HepG2 (cell line): ENCODE data around the gene PDPR. TPM values are rescaled to one million over a fixed set of nuclear protein-coding genes. Genes with fewer than 3 reads are reported as not detected.
"Not testable (repeated sequence)": the region's sequence is repeated elsewhere in the genome, so short reads cannot be mapped to it uniquely, and the experiment has no call there.

Experiments used
- ATAC-seq: fragments of 200-7000 bp; cut with Tn5 transposase; 3 replicates; pipeline ENCODE4 v1.9.1; 2020; ENCODE audit warnings: mild to moderate bottlenecking, moderate library complexity
- BruUV-seq: library from RNA; stranded (reverse); fragments of 400-500 nt; replicated peaks from 2 replicates; lab custom pipeline; 2021; lab: Mats Ljungman, UMichigan
- CTCF ChIA-PET: fragments of 300-600 bp; formaldehyde crosslinking; extraction: SDS; loops from one replicate; lab custom pipeline; 2021; ENCODE audit warnings: low total read pairs, inconsistent platforms, low intra/inter-chr PET ratio; lab: Yijun Ruan, JAX
- POLR2A ChIA-PET: fragments of 350-600 bp; sonication (Branson Sonifier 250); formaldehyde crosslinking; loops from one replicate; lab custom pipeline; 2020; ENCODE audit warnings: antibody characterized with exemption, inconsistent platforms; lab: Yijun Ruan, JAX
- DNase-seq: peaks from one replicate; pipeline ENCODE4 v3.0.0-alpha.2; 2015; ENCODE audit warnings: low spot score
- FAIRE-seq: peaks from 3 replicates; lab custom pipeline; 2011; peaks lifted over from hg19 to GRCh38; lab: Jason Lieb, UNC
- H2AFZ ChIP-seq: one replicate; pipeline ENCODE4 v1.6.1; 2011; ENCODE audit warnings: low read length, inconsistent platforms
- H3K27ac ChIP-seq: fragments of 300-600 bp; 3 replicates; pipeline ENCODE4 v1.8.0; 2011; ENCODE audit warnings: mixed run types, mild to moderate bottlenecking, mixed read lengths, low read length, inconsistent platforms; ENCODE audit not compliant: insufficient read depth; ENCODE audit errors: extremely low read length
- H3K27me3 ChIP-seq, 2 experiments: fragments of 200-600 bp in 1 of 2; 2 replicates in 1 of 2; 3 replicates in 1 of 2; pipeline versions ENCODE4 v1.6.0 to v1.8.0; 2011; ENCODE audit warnings: low read length in 2 of 2, mild to moderate bottlenecking in 2 of 2, moderate library complexity in 2 of 2, inconsistent platforms in 1 of 2; ENCODE audit not compliant: insufficient read depth in 2 of 2, control insufficient read depth in 1 of 2
- H3K36me3 ChIP-seq, 2 experiments: fragments of 200-600 bp in 1 of 2; replicated peaks in 1 of 2; 2 replicates in 1 of 2; 3 replicates in 1 of 2; pipeline versions ENCODE4 v1.5.1 to v1.8.0; 2011; ENCODE audit warnings: low read length in 2 of 2, inconsistent platforms in 1 of 2; ENCODE audit not compliant: insufficient read depth in 2 of 2, control insufficient read depth in 1 of 2
- H3K4me1 ChIP-seq: 2 replicates; pipeline ENCODE4 v1.5.1; 2012; ENCODE audit warnings: low read length, inconsistent platforms; ENCODE audit not compliant: insufficient read depth
- H3K4me2 ChIP-seq: 2 replicates; pipeline ENCODE4 v1.6.0; 2011; ENCODE audit warnings: low read depth, low read length, inconsistent platforms
- H3K4me3 ChIP-seq, 3 experiments: fragments of 200-600 bp in 1 of 3; sonication (generic), shearing (Covaris generic) in 1 of 3; replicated peaks in 1 of 3; 2 replicates each; pipeline ENCODE4 v1.5.1; 2011 to 2016; ENCODE audit warnings: low read length in 3 of 3, inconsistent platforms in 2 of 3, low read depth in 2 of 3, mild to moderate bottlenecking in 2 of 3, control low read depth in 1 of 3, mixed read lengths in 1 of 3; ENCODE audit not compliant: insufficient read depth in 1 of 3
- H3K79me2 ChIP-seq: one replicate; pipeline ENCODE4 v1.6.1; 2011; ENCODE audit warnings: low read length, inconsistent platforms; ENCODE audit not compliant: insufficient read depth
- H3K9ac ChIP-seq: 2 replicates; pipeline ENCODE4 v1.6.0; 2011; ENCODE audit warnings: mild to moderate bottlenecking, low read depth, low read length, inconsistent platforms; ENCODE audit not compliant: insufficient read depth
- H3K9me3 ChIP-seq: 2 replicates; pipeline ENCODE4 v1.5.1; 2012; ENCODE audit warnings: mild to moderate bottlenecking, low read length
- H4K20me1 ChIP-seq: 2 replicates; pipeline ENCODE4 v1.6.0; 2011; ENCODE audit warnings: inconsistent platforms, mild to moderate bottlenecking, low read length, moderate library complexity; ENCODE audit not compliant: insufficient read depth
- CEBPG ChIP-seq: IDR thresholded peaks from 2 replicates; pipeline ENCODE4 v1.6.1; 2016
- E2F1 ChIP-seq: sonication (generic); formaldehyde crosslinking; IDR thresholded peaks from 2 replicates; pipeline ENCODE4 v1.5.0; 2020; ENCODE audit warnings: missing genetic modification reagents
- JARID2 ChIP-seq: sonication (generic); formaldehyde crosslinking; IDR thresholded peaks from 2 replicates; pipeline ENCODE4 v1.8.1; 2023; ENCODE audit warnings: missing genetic modification reagents, inconsistent platforms; ENCODE audit not compliant: insufficient replicate concordance
- JUNB ChIP-seq: sonication (generic); formaldehyde crosslinking; IDR thresholded peaks from 2 replicates; pipeline ENCODE4 v1.8.0; 2022; ENCODE audit warnings: missing genetic modification reagents, mild to moderate bottlenecking, borderline replicate concordance
- KAT2B ChIP-seq: fragments of 150-350 bp; IDR thresholded peaks from 2 replicates; pipeline ENCODE4 v1.6.1; 2014; ENCODE audit warnings: low read depth, low read length, borderline replicate concordance
- KLF6 ChIP-seq: IDR thresholded peaks from 2 replicates; pipeline ENCODE4 v1.8.0; 2016; ENCODE audit warnings: missing biosample characterization, missing genetic modification reagents
- LCORL ChIP-seq, 2 experiments: fragments of 450-650 bp in 1 of 2; sonication (generic) in 1 of 2; formaldehyde crosslinking in 1 of 2; IDR thresholded peaks; 2 replicates each; pipeline versions ENCODE4 v1.5.0 to v1.6.1; 2017 to 2020; ENCODE audit warnings: antibody characterized with exemption in 1 of 2, missing genetic modification reagents in 1 of 2
- MEF2D ChIP-seq: sonication (generic); formaldehyde crosslinking; IDR thresholded peaks from 2 replicates; pipeline ENCODE4 v1.5.1; 2020; ENCODE audit warnings: mild to moderate bottlenecking, missing genetic modification reagents
- SNAPC5 ChIP-seq: sonication (generic); formaldehyde crosslinking; IDR thresholded peaks from 2 replicates; pipeline ENCODE4 v1.8.1; 2023; ENCODE audit warnings: mild to moderate bottlenecking, missing genetic modification reagents, borderline replicate concordance
- TAF1 ChIP-seq: sonication (generic); formaldehyde crosslinking; IDR thresholded peaks from 2 replicates; pipeline ENCODE4 v1.4.0; 2020; ENCODE audit warnings: missing genetic modification reagents
- TARDBP ChIP-seq: sonication (generic); formaldehyde crosslinking; IDR thresholded peaks from 2 replicates; pipeline ENCODE4 v1.8.0; 2022; ENCODE audit warnings: mild to moderate bottlenecking, missing genetic modification reagents
- TOE1 ChIP-seq: sonication (generic); formaldehyde crosslinking; IDR thresholded peaks from 2 replicates; pipeline ENCODE4 v1.4.0; 2020; ENCODE audit warnings: mild to moderate bottlenecking, missing genetic modification reagents
- ZNF256 ChIP-seq: sonication (generic); formaldehyde crosslinking; conservative IDR thresholded peaks from 2 replicates; pipeline ENCODE4 v1.4.0; 2020; ENCODE audit warnings: missing genetic modification reagents
- ZNF280D ChIP-seq: sonication (generic); formaldehyde crosslinking; IDR thresholded peaks from 2 replicates; pipeline ENCODE4 v1.5.1; 2020; ENCODE audit warnings: mild to moderate bottlenecking, missing genetic modification reagents
- ZSCAN22 ChIP-seq: sonication (generic); formaldehyde crosslinking; IDR thresholded peaks from 2 replicates; pipeline ENCODE4 v1.4.0; 2020; ENCODE audit warnings: mild to moderate bottlenecking, missing genetic modification reagents
- WGBS: methylation state at CpG from one replicate; pipeline ENCODE4 v1.1.6; 2017; ENCODE audit warnings: low lambda C conversion rate; 5-methylcytosine and 5-hydroxymethylcytosine counted together
- in situ Hi-C: cut with HindIII; loops from 2 replicates; pipeline ENCODE4 v1.10.0; 2017; ENCODE audit warnings: low pct_unique_long_range_greater_than_20kb; ENCODE audit not compliant: extremely low pct_ligation_motif_present
- intact Hi-C: fragments of 100-400 bp; cut with micrococcal nuclease; formaldehyde crosslinking; loops from one replicate; pipeline ENCODE4 v1.10.0; 2022; ENCODE audit not compliant: unreplicated experiment
- polyA plus RNA-seq, 8 experiments: library from polyadenylated mRNA; depleted of rRNA in 3 of 8; stranded (reverse) in 7 of 8; unstranded in 1 of 8; fragments of >200 nt; fragmentation: Illumina TruSeq in 4 of 8; extraction: Trizol in 4 of 8; gene quantifications; 2 replicates each; pipeline versions ENCODE4 v1.2.1 to v1.2.3, GENCODE V29; 2011 to 2016; ENCODE audit warnings: low read depth in 4 of 8, missing spikeins in 1 of 8, mixed read lengths in 1 of 8; ENCODE audit not compliant: insufficient read depth in 1 of 8
- total RNA-seq, 5 experiments: library from RNA; depleted of rRNA; stranded (reverse); fragments of >200 nt; fragmentation: Illumina TruSeq; extraction: Trizol; gene quantifications; 2 replicates each; pipeline ENCODE4 v1.2.3, GENCODE V29; 2016; ENCODE audit warnings: low read depth in 1 of 5

Gene PDPR
- total and polyA plus RNA-seq, 2 of the 13 experiments (the other 11 are each of a cell fraction or from before 2014, with no cell fraction given) = 19.5 to 29.9 TPM

- TF ChIP-seq ZNF280D (CRISPR knock-in tag) (peak; percentile 94; the same call in 1 of the 2 replicates), CEBPG (CRISPR knock-in tag) (0 out of 2 replicates have a peak, but pooled peaks have one; percentile 5), KLF6 (CRISPR knock-in tag) (0 out of 2 replicates have a peak, but pooled peaks have one; percentile 24), ZSCAN22 (CRISPR knock-in tag) (no peak), ZNF256 (CRISPR knock-in tag) (no peak), TOE1 (CRISPR knock-in tag) (0 out of 2 replicates have a peak, but pooled peaks have one; percentile 21), LCORL (IDR thresholded peaks at IDR 0.05) (no peak), LCORL (CRISPR knock-in tag; IDR thresholded peaks at IDR 0.05) (peak; percentile 82), MEF2D (CRISPR knock-in tag) (peak; percentile 83), TAF1 (CRISPR knock-in tag) (peak; percentile 37; the same call in 1 of the 2 replicates), TARDBP (CRISPR knock-in tag) (peak; percentile 57), E2F1 (CRISPR knock-in tag) (peak; percentile 30; the same call in 1 of the 2 replicates), SNAPC5 (CRISPR knock-in tag) (0 out of 2 replicates have a peak, but pooled peaks have one; percentile 14), KAT2B (no peak), JARID2 (CRISPR knock-in tag) (peak; percentile 57), JUNB (CRISPR knock-in tag) (no peak; the same call in 1 of the 2 replicates)
Observed at GRCh38 chr16:70152578-70153302, 38.6 kb downstream of the PDPR start (continued).

GRCh38 chr16:70154736-70155135, 40.6 kb downstream of the PDPR start:
- in situ Hi-C loops, DNase-seq, CTCF ChIA-PET, H2AFZ ChIP-seq, H3K9ac ChIP-seq, POLR2A ChIA-PET, ATAC-seq, H3K79me2 ChIP-seq, BruUV-seq, H4K20me1 ChIP-seq, H3K4me3 ChIP-seq, H3K27ac ChIP-seq, H3K4me2 ChIP-seq, FAIRE-seq, H3K27me3 ChIP-seq, H3K9me3 ChIP-seq: not testable (repeated sequence)
- intact Hi-C loops = loop anchor here (5.0 to 10.0 kb wide), 2 partner anchors 90 to 98 kb away; partner anchors contain the start of gene EXOSC6
- WGBS = 98% methylated on average over 10 of the region's 10 CpGs
- peaks cover 12 to 57% of the 10 kb centered on the region in 2 experiments for H3K36me3 ChIP-seq
- H3K4me1 ChIP-seq = peaks cover 64% of the 10 kb centered on the region
